Pancreas (tissue), 10 donors: Measurements from ENCODE around the gene SCIN. TPM values are rescaled to one million over a fixed set of nuclear protein-coding genes. Genes with fewer than 3 reads are reported as not detected.
A peak's percentile ranks its signal among the peaks of the same experiment; 100 is the strongest.
"Not testable (repeated sequence)": the region's sequence is repeated elsewhere in the genome, so short reads cannot be mapped to it uniquely, and the experiment has no call there.

ENCODE experiments used
- ATAC-seq, 4 donors: fragments of 200-7000 bp; cut with Tn5 transposase; one replicate each; pipeline versions ENCODE4 v1.8.0 to v1.9.1; 2020; ENCODE audit warnings: mild to moderate bottlenecking in 4 of 4, moderate library complexity in 4 of 4
- DNase-seq, 6 donors: peaks; one replicate each; pipeline ENCODE4 v3.0.0-alpha.2; 2020
- FAIRE-seq: peaks from 2 replicates; lab custom pipeline; 2012; peaks lifted over from hg19 to GRCh38; lab: Jason Lieb, UNC
- H3K27ac ChIP-seq, 4 donors: fragments of 200-600 bp; sonication (generic); 1 replicate in 3 of 4; 2 replicates in 1 of 4; pipeline versions ENCODE4 v1.5.0 to v1.8.0; 2020
- H3K27me3 ChIP-seq, 4 donors: fragments of 200-600 bp; one replicate each; pipeline ENCODE4 v1.8.0; 2021
- H3K36me3 ChIP-seq, 3 donors: fragments of 200-600 bp; sonication (generic) in 1 of 3; one replicate each; pipeline versions ENCODE4 v1.5.0 to v1.8.0; 2020 to 2021
- H3K4me1 ChIP-seq, 3 donors: fragments of 200-600 bp; one replicate each; pipeline ENCODE4 v1.8.0; 2021
- H3K4me3 ChIP-seq, 4 donors: fragments of 200-600 bp; sonication (generic) in 2 of 4; one replicate each; pipeline versions ENCODE4 v1.5.0 to v1.8.0; 2020 to 2021
- H3K9me3 ChIP-seq, 4 donors: fragments of 200-600 bp; one replicate each; pipeline ENCODE4 v1.8.0; 2021
- WGBS, 2 donors: extraction: QIAGEN DNeasy Blood & Tissue Kit; methylation state at CpG; one replicate each; pipeline ENCODE4 v1.1.7; 2013; 5-methylcytosine and 5-hydroxymethylcytosine counted together
- intact Hi-C, 3 donors: fragments of 100-400 bp; cut with DNase I; formaldehyde crosslinking; loops; one replicate each; pipeline versions ENCODE4 v1.11.1 to v1.14.2; 2022
- polyA plus RNA-seq, 2 donors: library from polyadenylated mRNA; stranded (reverse); fragments of 200-250 nt; gene quantifications; one replicate each; pipeline ENCODE4 v1.2.3, GENCODE V29; 2013
- total RNA-seq, 6 donors: library from RNA; stranded (reverse); fragmentation: NEBNext Ultra II Directional in 4 of 6; extraction: Animal tissue kit (Norgen Biotek cat#: 25700) in 4 of 6; gene quantifications; one replicate each; pipeline versions ENCODE4 v1.2.1 to v1.2.4, GENCODE V29; 2021 to 2023
- TF ChIP-seq, protein P1 (sequence below), 4 donors: fragments of 200-600 bp; sonication (generic) in 3 of 4; IDR thresholded peaks; one replicate each; pipeline versions ENCODE4 v1.5.0 to v1.8.0; 2021; ENCODE audit warnings: antibody characterized with exemption in 4 of 4
- donor health status: healthy with polysubstance abuse.
- donor health status: DM: no; HTN: no; CAD: no; lungs with moderate emphysema.
- donor health status: DM: no; HTN: no; CAD: no.
- donor health status: control.
- donor health status: control.
- donor health status: Bipolar disorder and iron deficiency.
- donor health status: DM: yes; HTN: yes; CAD: no.
- donor health status: DM: no; HTN: no; CAD: no.
- donor health status: DM: no; HTN: no; CAD: no.
- donor health status: DM: yes; HTN: yes; CAD: no.

SCIN gene
- total and polyA plus RNA-seq, 8 donors, result 0.39 to 6.1 (median 1.1) TPM

GRCh38 chr7:12643001-12643643, 72.6 kb downstream of the SCIN start:
- H3K27ac ChIP-seq, result no peak overlapping the region
- no peaks in the 10 kb centered on the region for H3K4me1 ChIP-seq
- peaks cover 0 to 8% (median 0%) of the 10 kb centered on the region in 4 donors for H3K27me3 ChIP-seq
- FAIRE-seq, result no peak
- H3K4me3 ChIP-seq, result no peak overlapping the region
- no peak for ATAC-seq
- TF ChIP-seq, protein P1, sequence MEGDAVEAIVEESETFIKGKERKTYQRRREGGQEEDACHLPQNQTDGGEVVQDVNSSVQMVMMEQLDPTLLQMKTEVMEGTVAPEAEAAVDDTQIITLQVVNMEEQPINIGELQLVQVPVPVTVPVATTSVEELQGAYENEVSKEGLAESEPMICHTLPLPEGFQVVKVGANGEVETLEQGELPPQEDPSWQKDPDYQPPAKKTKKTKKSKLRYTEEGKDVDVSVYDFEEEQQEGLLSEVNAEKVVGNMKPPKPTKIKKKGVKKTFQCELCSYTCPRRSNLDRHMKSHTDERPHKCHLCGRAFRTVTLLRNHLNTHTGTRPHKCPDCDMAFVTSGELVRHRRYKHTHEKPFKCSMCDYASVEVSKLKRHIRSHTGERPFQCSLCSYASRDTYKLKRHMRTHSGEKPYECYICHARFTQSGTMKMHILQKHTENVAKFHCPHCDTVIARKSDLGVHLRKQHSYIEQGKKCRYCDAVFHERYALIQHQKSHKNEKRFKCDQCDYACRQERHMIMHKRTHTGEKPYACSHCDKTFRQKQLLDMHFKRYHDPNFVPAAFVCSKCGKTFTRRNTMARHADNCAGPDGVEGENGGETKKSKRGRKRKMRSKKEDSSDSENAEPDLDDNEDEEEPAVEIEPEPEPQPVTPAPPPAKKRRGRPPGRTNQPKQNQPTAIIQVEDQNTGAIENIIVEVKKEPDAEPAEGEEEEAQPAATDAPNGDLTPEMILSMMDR (IDR thresholded peaks at IDR 0.05), result no peak
- 71 to 77% methylated on average over 3 of the region's 3 CpGs for WGBS, 2 donors
- no peaks in the 10 kb centered on the region for H3K9me3 ChIP-seq
- no peak for DNase-seq
- no peaks in the 10 kb centered on the region for H3K36me3 ChIP-seq
- intact Hi-C loops, result loop anchor here in 2 of 3 donors (5.0 to 10.0 kb wide), 2 partner anchors 619 to 622 kb away; no protein-coding TSS in a partner anchor

- FAIRE-seq (no peak), ATAC-seq (peak in 2 of 4 donors; percentile 32 to 43), DNase-seq (no peak)
- Histone ChIP-seq H3K9me3 (no peaks in the 10 kb centered on the region), H3K27ac (no peak overlapping the region), H3K4me3 (no peak overlapping the region), H3K27me3 (peaks cover 0 to 8% (median 0%) of the 10 kb centered on the region in 4 donors), H3K36me3 (no peaks in the 10 kb centered on the region), H3K4me1 (no peaks in the 10 kb centered on the region)
- intact Hi-C loops, result loop anchor here in 2 of 3 donors (5.0 to 10.0 kb wide), 2 partner anchors 619 to 621 kb away; no protein-coding TSS in a partner anchor
- TF ChIP-seq, protein P1 (IDR thresholded peaks at IDR 0.05), result no peak
- 84 to 93% methylated on average over 5 of the region's 5 CpGs for WGBS, 2 donors
These were observed 73.1 kb downstream of the SCIN start for GRCh38 chr7:12643644-12644043.

DNA sequence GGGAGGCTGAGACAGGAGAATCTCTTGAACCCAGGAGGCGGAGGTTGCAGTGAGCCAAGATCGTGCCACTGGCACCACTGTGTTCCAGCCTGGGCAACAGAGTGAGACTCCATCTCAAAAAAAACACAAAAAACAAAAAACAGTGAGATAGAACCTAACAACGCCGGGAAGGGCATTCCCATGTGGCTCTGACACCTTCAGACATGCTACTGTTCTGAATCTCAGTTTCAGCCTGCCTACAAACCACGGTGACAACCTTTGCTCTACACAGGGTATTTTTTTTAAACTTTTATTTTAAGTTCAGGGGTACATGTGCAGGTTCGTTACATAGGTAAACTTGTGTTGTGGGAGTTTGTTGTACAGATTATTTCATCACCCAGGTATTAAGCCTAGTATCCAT, 74.7 kb downstream of the SCIN start:
- not testable (repeated sequence) for H3K4me1 ChIP-seq, FAIRE-seq, H3K27ac ChIP-seq, ATAC-seq, H3K27me3 ChIP-seq, H3K4me3 ChIP-seq, H3K36me3 ChIP-seq, H3K9me3 ChIP-seq, DNase-seq
- intact Hi-C loops, result loop anchor here in 1 of 3 donors (10.0 kb wide), 1 partner anchor 620 kb away; no protein-coding TSS in a partner anchor
- 70 to 72% methylated on average over 6 of the region's 6 CpGs for WGBS, 2 donors

GRCh38 chr7:12646139-12646538, 75.6 kb downstream of the SCIN start:
- FAIRE-seq (no peak), ATAC-seq (no peak), DNase-seq (no peak)
- intact Hi-C loops, result loop anchor here in 1 of 3 donors (10.0 kb wide), 1 partner anchor 619 kb away; no protein-coding TSS in a partner anchor
- no peak overlapping the region for H3K4me3 ChIP-seq
- no peaks in the 10 kb centered on the region for H3K4me1 ChIP-seq
- 66 to 68% methylated on average over 1 of the region's 1 CpG for WGBS, 2 donors
- H3K36me3 ChIP-seq, result no peaks in the 10 kb centered on the region
- H3K9me3 ChIP-seq, result no peaks in the 10 kb centered on the region
- no peaks in the 10 kb centered on the region for H3K27me3 ChIP-seq
- H3K27ac ChIP-seq, result no peak overlapping the region
- TF ChIP-seq, protein P1 (IDR thresholded peaks at IDR 0.05), result no peak

GRCh38 chr7:12647364-12648219, 77.1 kb downstream of the SCIN start:
- Histone ChIP-seq H3K36me3 (no peaks in the 10 kb centered on the region), H3K27me3 (no peaks in the 10 kb centered on the region), H3K4me1 (no peaks in the 10 kb centered on the region), H3K27ac (no peak overlapping the region), H3K9me3 (no peaks in the 10 kb centered on the region), H3K4me3 (no peak overlapping the region)
- ATAC-seq (peak; percentile 49 to 81 (median 54)), FAIRE-seq (no peak), DNase-seq (peak in 2 of 6 donors; percentile 6 to 33)
- 52 to 58% methylated on average over 6 of the region's 6 CpGs for WGBS, 2 donors
- intact Hi-C loops, result loop anchor here in 1 of 3 donors (10.0 kb wide), 1 partner anchor 617 kb away; no protein-coding TSS in a partner anchor
- TF ChIP-seq, protein P1 (IDR thresholded peaks at IDR 0.05), result no peak
